ENCODE results near the gene ASMTL. TPM values are rescaled to one million over a fixed set of nuclear protein-coding genes. Genes with fewer than 3 reads are reported as not detected.
A peak's percentile ranks its signal among the peaks of the same experiment; 100 is the strongest.

The ASMTL gene
- total RNA-seq, 6 experiments from 2014 or later = 26.8 to 35.1 (median 32.8) TPM

- H3K27me3 Mint-ChIP-seq (ENCODE audit: insufficient read depth) = peaks cover 5% of the 10 kb centered on the region
- peaks cover 48% of the 10 kb centered on the region for H3K4me1 Mint-ChIP-seq (ENCODE audit: low read depth)
- H3K27ac Mint-ChIP-seq = peak overlapping the region; percentile 93
Measured at GRCh38 chrX:1392376-1393068, 60.2 kb downstream of the ASMTL start.

GRCh38 chrX:1391707-1392375 is 60.9 kb downstream of the ASMTL start, which contains the start of gene SLC25A6:
SLC25A6 (minus strand) TSS chrX:1392113; CDS start chrX:1392009, 104 bp downstream.
- peaks cover 48% of the 10 kb centered on the region for H3K4me1 Mint-ChIP-seq (ENCODE audit: low read depth)
- H3K27me3 Mint-ChIP-seq (ENCODE audit: insufficient read depth) = peaks cover 6% of the 10 kb centered on the region
- H3K27ac Mint-ChIP-seq = peak within 1 kb of the TSS; percentile 93
- peaks cover 35% of the 10 kb centered on the region for H3K36me3 Mint-ChIP-seq (ENCODE audit: low read depth)
- TF ChIP-seq CTCF (IDR thresholded peaks at IDR 0.05) = peak; percentile 29; the same call in 1 of the 2 replicates
- DNase-seq = peak; percentile 97
- H3K4me3 Mint-ChIP-seq = peak within 1 kb of the TSS; percentile 95
- no peaks in the 10 kb centered on the region for H3K9me3 Mint-ChIP-seq

More at GRCh38 chrX:1392376-1393068, 60.2 kb downstream of the ASMTL start:
- peak; percentile 37 for DNase-seq
- peaks cover 35% of the 10 kb centered on the region for H3K36me3 Mint-ChIP-seq (ENCODE audit: low read depth)
- no peak for TF ChIP-seq CTCF (IDR thresholded peaks at IDR 0.05)
- no peaks in the 10 kb centered on the region for H3K9me3 Mint-ChIP-seq
- H3K4me3 Mint-ChIP-seq = peak overlapping the region; percentile 95

DNA sequence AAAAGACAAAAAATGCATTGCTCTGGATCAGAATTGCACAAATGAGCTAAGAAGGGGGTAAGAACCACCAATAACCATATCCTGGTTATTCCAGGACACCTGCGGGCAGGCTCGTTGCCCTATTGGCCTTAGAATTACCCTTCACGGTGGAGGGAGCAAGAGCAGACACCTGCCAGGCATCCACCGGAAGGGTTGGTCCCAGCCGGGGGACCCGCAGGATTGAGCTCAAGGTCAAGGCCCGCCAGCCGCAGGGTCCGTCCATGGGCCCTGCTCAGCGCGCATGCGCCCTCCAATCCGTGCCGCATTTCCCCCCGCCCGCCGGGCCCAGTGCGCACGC is 61.4 kb downstream of the ASMTL start:
- Mint-ChIP-seq H3K27me3 (ENCODE audit: insufficient read depth) (peaks cover 6% of the 10 kb centered on the region), H3K4me3 (peak overlapping the region; percentile 95), H3K4me1 (ENCODE audit: low read depth) (peaks cover 47% of the 10 kb centered on the region), H3K9me3 (no peaks in the 10 kb centered on the region), H3K27ac (peak overlapping the region; percentile 91), H3K36me3 (ENCODE audit: low read depth) (peaks cover 40% of the 10 kb centered on the region)
- DNase-seq = no peak
- TF ChIP-seq CTCF (IDR thresholded peaks at IDR 0.05) = no peak

DNA sequence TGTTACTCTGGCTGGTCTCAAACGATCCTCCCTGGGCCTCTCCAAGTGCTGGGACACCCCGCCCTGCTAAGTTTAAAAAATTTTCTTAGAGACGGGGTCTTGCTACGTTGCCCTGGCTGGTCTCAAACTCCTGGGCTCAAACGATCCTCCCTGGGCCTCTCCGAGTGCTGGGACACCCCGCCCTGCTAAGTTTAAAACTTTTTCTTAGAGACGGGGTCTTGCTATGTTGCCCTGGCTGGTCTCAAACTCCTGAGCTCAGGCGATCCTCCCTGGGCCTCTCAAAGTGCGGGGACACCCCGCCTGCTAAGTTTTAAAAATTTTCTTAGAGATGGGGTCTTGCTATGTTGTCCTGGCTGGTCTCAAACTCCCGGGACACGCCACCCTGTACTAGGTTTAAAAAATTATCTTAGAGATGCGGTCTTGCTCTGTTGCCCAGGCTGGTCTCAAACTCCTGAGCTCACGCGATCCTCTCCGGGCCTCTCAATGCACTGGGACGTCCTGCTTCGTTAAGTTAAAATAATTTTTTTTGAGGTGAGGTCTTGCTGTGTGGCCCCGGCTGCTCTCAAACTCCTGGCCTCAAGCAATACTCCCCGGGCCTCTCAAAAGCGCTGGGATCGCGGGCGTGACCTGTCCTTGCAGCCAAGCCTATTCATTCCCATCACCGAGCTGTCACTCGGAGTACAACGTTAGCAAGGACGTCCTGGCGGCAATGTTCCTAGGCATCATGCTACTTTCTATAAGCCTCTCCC is 61.9 kb downstream of the ASMTL start:
- Mint-ChIP-seq H3K4me1 (ENCODE audit: low read depth) (peaks cover 42% of the 10 kb centered on the region), H3K27me3 (ENCODE audit: insufficient read depth) (peaks cover 6% of the 10 kb centered on the region), H3K4me3 (peak overlapping the region; percentile 95), H3K36me3 (ENCODE audit: low read depth) (peaks cover 37% of the 10 kb centered on the region), H3K9me3 (no peaks in the 10 kb centered on the region), H3K27ac (peak overlapping the region; percentile 91)
- TF ChIP-seq CTCF (IDR thresholded peaks at IDR 0.05) = no peak
- no peak for DNase-seq

- Mint-ChIP-seq H3K4me3 (peak overlapping the region; percentile 64; the same call in 1 of the 2 replicates), H3K36me3 (ENCODE audit: low read depth) (peaks cover 34% of the 10 kb centered on the region), H3K27me3 (ENCODE audit: insufficient read depth) (peaks cover 6% of the 10 kb centered on the region), H3K27ac (no peak overlapping the region), H3K9me3 (no peaks in the 10 kb centered on the region), H3K4me1 (ENCODE audit: low read depth) (peaks cover 33% of the 10 kb centered on the region)
- no peak for TF ChIP-seq CTCF (IDR thresholded peaks at IDR 0.05)
- no peak for DNase-seq
Measured at GRCh38 chrX:1389993-1390285, 62.8 kb downstream of the ASMTL start.

All from HFFc6 (cell line).